Subcutaneous abdominal adipose tissue (tissue), 5 donors: ENCODE data around the gene PKLR.

Experiments used
- H3K27ac ChIP-seq: one replicate; pipeline ENCODE4 v1.7.0; 2013; ENCODE audit warnings: low read depth, mild to moderate bottlenecking, inconsistent platforms, low read length, moderate library complexity
- H3K27me3 ChIP-seq, 5 donors: one replicate each; pipeline ENCODE4 v1.7.0; 2013; ENCODE audit warnings: low read length in 5 of 5, inconsistent platforms in 1 of 5; ENCODE audit not compliant: control insufficient read depth in 5 of 5, insufficient read depth in 4 of 5
- H3K36me3 ChIP-seq, 5 donors: one replicate each; pipeline ENCODE4 v1.7.0; 2013; ENCODE audit warnings: low read length in 5 of 5; ENCODE audit not compliant: control insufficient read depth in 5 of 5, insufficient read depth in 5 of 5
- H3K4me1 ChIP-seq, 5 donors: one replicate each; pipeline ENCODE4 v1.7.0; 2013; ENCODE audit warnings: low read length in 5 of 5, mild to moderate bottlenecking in 3 of 5, moderate library complexity in 1 of 5; ENCODE audit not compliant: control insufficient read depth in 5 of 5, insufficient read depth in 5 of 5
- H3K4me3 ChIP-seq, 5 donors: one replicate each; pipeline ENCODE4 v1.7.0; 2013; ENCODE audit warnings: low read length in 5 of 5, low read depth in 1 of 5
- H3K9ac ChIP-seq, 5 donors: one replicate each; pipeline ENCODE4 v1.7.0; 2013; ENCODE audit warnings: low read length in 5 of 5, mild to moderate bottlenecking in 4 of 5, moderate library complexity in 3 of 5
- H3K9me3 ChIP-seq, 5 donors: one replicate each; pipeline ENCODE4 v1.7.0; 2013; ENCODE audit warnings: low read length in 5 of 5; ENCODE audit not compliant: control insufficient read depth in 5 of 5
- donor health status: healthy.
- donor health status: healthy.
- donor health status: healthy.
- donor health status: healthy.
- donor health status: healthy.

Gene PKLR

DNA sequence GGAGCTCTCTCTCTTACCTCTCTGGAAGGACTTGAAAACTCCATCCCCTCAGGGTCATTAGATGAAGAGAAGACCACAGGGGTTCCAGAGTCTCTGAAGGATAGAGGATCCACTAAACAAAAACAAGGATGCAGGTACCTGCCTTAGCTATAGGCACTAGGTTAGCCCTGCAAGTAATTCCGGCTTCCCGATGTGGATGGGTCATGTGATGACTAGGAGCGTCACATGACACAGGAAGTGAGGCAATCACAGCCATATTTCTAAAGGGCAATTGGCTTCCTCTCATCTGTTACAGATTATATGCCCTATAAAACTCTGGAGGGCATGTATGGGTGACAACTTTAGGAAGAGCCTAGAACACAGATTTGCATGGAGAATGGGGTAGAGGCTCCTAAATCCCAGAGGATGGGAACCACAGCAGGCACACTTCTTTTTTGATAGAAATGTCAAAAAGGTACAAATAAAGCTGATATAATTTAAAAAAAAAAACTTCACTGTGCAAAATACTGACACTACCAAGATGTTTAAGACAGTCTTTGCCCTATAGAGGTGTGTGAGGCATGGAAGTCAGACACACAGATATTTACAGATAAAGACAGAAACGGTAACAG lies 60.1 kb downstream of the PKLR start:
- Histone ChIP-seq H3K4me3 (peak overlapping the region; percentile 63 to 81 (median 65)), H3K27ac (peak overlapping the region; percentile 16), H3K36me3 (peaks cover 0 to 30% (median 15%) of the 10 kb centered on the region in 5 donors), H3K9ac (peak overlapping the region in 2 of 5 donors; percentile 21 to 65), H3K9me3 (no peaks in the 10 kb centered on the region), H3K4me1 (peaks cover 4 to 42% (median 28%) of the 10 kb centered on the region in 5 donors), H3K27me3 (peaks cover 0 to 3% (median 0%) of the 10 kb centered on the region in 5 donors)
